OCI-LY1 (cell line): Measurements from ENCODE around the gene SDK1.

Source experiments
- CTCF ChIP-seq: fragments of 200-600 bp; sonication (generic), shearing (Covaris generic); IDR thresholded peaks from 2 replicates; pipeline ENCODE4 v1.5.1; 2017; ENCODE audit warnings: mild to moderate bottlenecking, antibody characterized with exemption, low read length, moderate library complexity, mixed read lengths
- EZH2 ChIP-seq: fragments of 200-600 bp; sonication (generic), shearing (Covaris generic); IDR thresholded peaks from 2 replicates; pipeline ENCODE4 v1.8.0; 2017; ENCODE audit warnings: borderline replicate concordance, mixed run types, mild to moderate bottlenecking, antibody characterized with exemption, low read length, moderate library complexity, mixed read lengths

GRCh38 chr7:3558400-3558799 is 257.3 kb downstream of the SDK1 start:
- TF ChIP-seq CTCF (no peak), EZH2 (no peak)
